DMS53 treated with DMSO at 0.1 percent for 48 hours (cell line): ENCODE data around the gene GGTLC1.

ENCODE experiments used
- DNase-seq: peaks from one replicate; lab custom pipeline; 2025; ENCODE audit not compliant: unreplicated experiment; lab: John Stamatoyannopoulos, UW

GGTLC1 gene

GRCh38 chr20:23988561-23988960 lies at the start of gene GGTLC1:
TSS of gene GGTLC1 (minus strand) at chr20:23988779. CDS start at chr20:23986611, 2,168 bp downstream.
- no peak for DNase-seq

GRCh38 chr20:24034820-24035219 lies 46.2 kb upstream of the GGTLC1 start:
- peak; percentile 71 for DNase-seq

- DNase-seq, result no peak
Measured at GRCh38 chr20:24033565-24033964, 45.0 kb upstream of the GGTLC1 start.

GRCh38 chr20:24033151-24033550 lies 44.6 kb upstream of the GGTLC1 start:
- no peak for DNase-seq

GRCh38 chr20:24032400-24032898 lies 43.9 kb upstream of the GGTLC1 start:
- DNase-seq, result no peak

GRCh38 chr20:24027229-24027628 lies 38.6 kb upstream of the GGTLC1 start:
- DNase-seq, result no peak

GRCh38 chr20:24022621-24023180 lies 34.1 kb upstream of the GGTLC1 start:
- no peak for DNase-seq

- DNase-seq, result no peak
Measured at GRCh38 chr20:24018796-24019195, 30.2 kb upstream of the GGTLC1 start.

- DNase-seq, result no peak
Measured at GRCh38 chr20:24017458-24017755, 28.8 kb upstream of the GGTLC1 start.

- DNase-seq, result no peak
Measured at GRCh38 chr20:24016607-24017457, 28.3 kb upstream of the GGTLC1 start.

- no peak for DNase-seq
Measured at GRCh38 chr20:24013953-24014352, 25.4 kb upstream of the GGTLC1 start.

GRCh38 chr20:24011282-24011681 lies 22.7 kb upstream of the GGTLC1 start:
- DNase-seq, result no peak

GRCh38 chr20:24007758-24008157 lies 19.2 kb upstream of the GGTLC1 start:
- no peak for DNase-seq

- DNase-seq, result no peak
Measured at GRCh38 chr20:24007073-24007595, 18.6 kb upstream of the GGTLC1 start.

- no peak for DNase-seq
Measured at GRCh38 chr20:24006626-24007025, 18.0 kb upstream of the GGTLC1 start.

GRCh38 chr20:24004471-24004870 lies 15.9 kb upstream of the GGTLC1 start:
- no peak for DNase-seq

- no peak for DNase-seq
Measured at GRCh38 chr20:24002896-24003295, 14.3 kb upstream of the GGTLC1 start.

- DNase-seq, result no peak
Measured at GRCh38 chr20:24001712-24002405, 13.3 kb upstream of the GGTLC1 start.

GRCh38 chr20:23998844-23999243 lies 10.3 kb upstream of the GGTLC1 start:
- no peak for DNase-seq

GRCh38 chr20:23998392-23998791 lies 9.8 kb upstream of the GGTLC1 start:
- no peak for DNase-seq

GRCh38 chr20:23995905-23996666 lies 7.5 kb upstream of the GGTLC1 start:
- DNase-seq, result peak; percentile 33
